OCI-LY3 (cell line): ENCODE measurements around the gene C16orf89.

ENCODE experiments used
- CTCF ChIP-seq: fragments of 200-600, 300-600 bp; sonication (generic); IDR thresholded peaks from 2 replicates; pipeline ENCODE4 v1.5.1; 2014; ENCODE audit warnings: antibody characterized with exemption, low read length, low read depth
- EZH2phosphoT487 ChIP-seq: fragments of 200-600 bp; shearing (Covaris generic); IDR thresholded peaks from 2 replicates; pipeline ENCODE4 v1.6.1; 2018; ENCODE audit warnings: antibody characterized with exemption, mixed run types, low read depth

- no peak for TF ChIP-seq CTCF
- TF ChIP-seq EZH2phosphoT487 = no peak
Measured at GRCh38 chr16:5020551-5020950, 45.2 kb downstream of the C16orf89 start.
